ENCODE measurements around the gene ZNF407. TPM values are rescaled to one million over a fixed set of nuclear protein-coding genes. Genes with fewer than 3 reads are reported as not detected.

The ZNF407 gene
- total RNA-seq, 1 donor from 2014 or later = 14.7 TPM

- Mint-ChIP-seq H3K9me3 (peaks cover 5% of the 10 kb centered on the region), H3K36me3 (peaks cover 8% of the 10 kb centered on the region), H3K4me1 (ENCODE audit: unreplicated experiment) (no peaks in the 10 kb centered on the region), H3K4me3 (no peak overlapping the region), H3K27ac (no peak overlapping the region), H3K27me3 (no peaks in the 10 kb centered on the region)
- no peak for TF ChIP-seq CTCF (conservative IDR thresholded peaks at IDR 0.05)
- no peak for DNase-seq (ENCODE audit: extremely low spot score, unreplicated experiment)
Observed at GRCh38 chr18:74760026-74760425, 162.4 kb downstream of the ZNF407 start.

GRCh38 chr18:74760436-74760835, 162.8 kb downstream of the ZNF407 start:
- Mint-ChIP-seq H3K9me3 (peaks cover 5% of the 10 kb centered on the region), H3K27ac (no peak overlapping the region), H3K4me1 (ENCODE audit: unreplicated experiment) (no peaks in the 10 kb centered on the region), H3K4me3 (no peak overlapping the region), H3K36me3 (peaks cover 8% of the 10 kb centered on the region), H3K27me3 (no peaks in the 10 kb centered on the region)
- no peak for TF ChIP-seq CTCF (conservative IDR thresholded peaks at IDR 0.05)
- no peak for DNase-seq (ENCODE audit: extremely low spot score, unreplicated experiment)

DNA sequence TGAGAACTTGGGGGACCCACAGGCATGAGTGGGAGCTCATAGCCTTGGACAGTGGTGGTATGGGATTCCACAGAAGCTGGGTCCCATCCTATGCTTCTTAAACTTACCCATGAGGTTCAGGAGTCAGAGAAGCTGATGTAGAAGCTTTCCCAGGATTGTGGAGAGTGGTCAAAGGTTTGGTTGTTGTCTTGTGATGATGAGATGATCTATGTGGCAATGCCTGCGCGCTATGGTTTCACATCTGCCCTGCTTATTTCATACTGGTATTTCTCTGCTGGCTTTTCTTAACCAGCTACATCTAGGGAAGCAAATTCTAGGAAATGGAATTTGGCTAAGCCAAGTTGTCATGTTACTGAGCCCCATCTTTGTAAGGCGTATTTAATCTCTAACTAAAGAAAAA, 168.6 kb downstream of the ZNF407 start:
- TF ChIP-seq CTCF (conservative IDR thresholded peaks at IDR 0.05) = no peak
- H3K36me3 Mint-ChIP-seq = peaks cover 4% of the 10 kb centered on the region
- no peak overlapping the region for H3K4me3 Mint-ChIP-seq
- H3K9me3 Mint-ChIP-seq = no peaks in the 10 kb centered on the region
- DNase-seq (ENCODE audit: extremely low spot score, unreplicated experiment) = no peak
- H3K27ac Mint-ChIP-seq = no peak overlapping the region
- no peaks in the 10 kb centered on the region for H3K4me1 Mint-ChIP-seq (ENCODE audit: unreplicated experiment)
- no peaks in the 10 kb centered on the region for H3K27me3 Mint-ChIP-seq

GRCh38 chr18:74768096-74768495, 170.4 kb downstream of the ZNF407 start:
- Mint-ChIP-seq H3K4me1 (ENCODE audit: unreplicated experiment) (no peaks in the 10 kb centered on the region), H3K27me3 (no peaks in the 10 kb centered on the region), H3K4me3 (no peak overlapping the region), H3K36me3 (peaks cover 4% of the 10 kb centered on the region), H3K9me3 (peaks cover 4% of the 10 kb centered on the region), H3K27ac (no peak overlapping the region)
- no peak for TF ChIP-seq CTCF (conservative IDR thresholded peaks at IDR 0.05)
- DNase-seq (ENCODE audit: extremely low spot score, unreplicated experiment) = no peak

GRCh38 chr18:74773171-74773624, 175.5 kb downstream of the ZNF407 start:
- H3K27ac Mint-ChIP-seq = no peak overlapping the region
- TF ChIP-seq CTCF (conservative IDR thresholded peaks at IDR 0.05) = no peak
- H3K4me3 Mint-ChIP-seq = no peak overlapping the region
- no peak for DNase-seq (ENCODE audit: extremely low spot score, unreplicated experiment)
- H3K9me3 Mint-ChIP-seq = peaks cover 4% of the 10 kb centered on the region
- H3K36me3 Mint-ChIP-seq = no peaks in the 10 kb centered on the region
- H3K27me3 Mint-ChIP-seq = no peaks in the 10 kb centered on the region
- H3K4me1 Mint-ChIP-seq (ENCODE audit: unreplicated experiment) = no peaks in the 10 kb centered on the region

GRCh38 chr18:74774486-74774885, 176.8 kb downstream of the ZNF407 start:
- no peak for TF ChIP-seq CTCF (conservative IDR thresholded peaks at IDR 0.05)
- no peak overlapping the region for H3K27ac Mint-ChIP-seq
- DNase-seq (ENCODE audit: extremely low spot score, unreplicated experiment) = no peak
- H3K36me3 Mint-ChIP-seq = no peaks in the 10 kb centered on the region
- H3K27me3 Mint-ChIP-seq = no peaks in the 10 kb centered on the region
- H3K9me3 Mint-ChIP-seq = peaks cover 4% of the 10 kb centered on the region
- H3K4me3 Mint-ChIP-seq = no peak overlapping the region
- no peaks in the 10 kb centered on the region for H3K4me1 Mint-ChIP-seq (ENCODE audit: unreplicated experiment)

Measured in type B pancreatic cell (in vitro differentiated cells).